Esophagus muscularis mucosa (tissue), 3 donors: ENCODE data around the gene ZBTB16.
A peak's percentile ranks its signal among the peaks of the same experiment; 100 is the strongest.

Experiments used
- POLR2A ChIP-seq: fragments of 450-650 bp; IDR thresholded peaks from one replicate; pipeline ENCODE4 v1.6.1; 2017; ENCODE audit warnings: antibody characterized with exemption, moderate library complexity, mild to moderate bottlenecking, low read depth
- POLR2AphosphoS5 ChIP-seq, 2 donors: sonication (generic); formaldehyde crosslinking; IDR thresholded peaks; one replicate each; pipeline ENCODE4 v1.6.1; 2017; ENCODE audit warnings: antibody characterized with exemption in 2 of 2
- TF ChIP-seq, protein P1 (sequence below), 3 experiments: fragments of 200-600 bp in 2 of 3; fragments of 450-650 bp in 1 of 3; sonication (generic) in 2 of 3; IDR thresholded peaks; one replicate each; pipeline ENCODE4 v1.5.1; 2017 to 2019; ENCODE audit warnings: antibody characterized with exemption in 3 of 3, mild to moderate bottlenecking in 2 of 3, moderate library complexity in 1 of 3

DNA sequence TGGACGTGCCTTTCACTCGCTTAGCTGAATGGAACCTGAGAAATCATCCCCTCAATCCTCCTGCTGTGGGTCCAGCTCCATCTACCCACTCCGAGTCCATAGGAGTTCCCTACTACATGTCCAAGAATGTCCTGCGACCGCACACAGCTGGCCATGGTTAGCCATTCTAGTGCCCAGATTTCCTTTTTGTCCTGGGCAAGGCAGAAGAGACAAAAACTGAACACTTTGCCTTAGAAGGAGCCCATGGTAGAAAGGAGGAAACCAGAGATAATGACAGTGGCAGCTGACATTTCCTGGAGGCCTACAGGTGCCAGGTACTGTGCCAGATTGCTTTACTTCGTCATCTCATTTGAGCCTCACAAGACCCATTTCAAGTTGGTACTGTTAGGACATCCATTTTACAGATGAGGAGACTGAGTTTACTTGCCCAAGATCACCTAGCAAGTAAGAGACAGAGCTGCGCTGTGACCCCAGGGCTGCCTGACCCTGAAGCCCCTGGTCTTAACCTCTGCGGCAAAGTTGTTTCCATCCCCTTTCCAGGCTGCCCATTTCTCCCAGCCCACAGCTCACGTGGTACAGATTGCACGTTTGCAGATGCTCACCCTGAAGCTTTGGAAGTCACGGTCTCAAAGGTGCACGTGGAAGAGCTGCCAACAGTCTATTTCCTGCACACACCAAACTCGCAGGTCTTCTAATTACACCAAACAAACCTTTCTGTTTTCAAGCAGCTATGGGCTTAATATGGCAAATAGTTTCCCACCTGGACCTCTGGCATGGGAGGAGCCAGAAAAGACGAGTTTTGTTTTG is 112.7 kb downstream of the ZBTB16 start:
- TF ChIP-seq, protein P1, sequence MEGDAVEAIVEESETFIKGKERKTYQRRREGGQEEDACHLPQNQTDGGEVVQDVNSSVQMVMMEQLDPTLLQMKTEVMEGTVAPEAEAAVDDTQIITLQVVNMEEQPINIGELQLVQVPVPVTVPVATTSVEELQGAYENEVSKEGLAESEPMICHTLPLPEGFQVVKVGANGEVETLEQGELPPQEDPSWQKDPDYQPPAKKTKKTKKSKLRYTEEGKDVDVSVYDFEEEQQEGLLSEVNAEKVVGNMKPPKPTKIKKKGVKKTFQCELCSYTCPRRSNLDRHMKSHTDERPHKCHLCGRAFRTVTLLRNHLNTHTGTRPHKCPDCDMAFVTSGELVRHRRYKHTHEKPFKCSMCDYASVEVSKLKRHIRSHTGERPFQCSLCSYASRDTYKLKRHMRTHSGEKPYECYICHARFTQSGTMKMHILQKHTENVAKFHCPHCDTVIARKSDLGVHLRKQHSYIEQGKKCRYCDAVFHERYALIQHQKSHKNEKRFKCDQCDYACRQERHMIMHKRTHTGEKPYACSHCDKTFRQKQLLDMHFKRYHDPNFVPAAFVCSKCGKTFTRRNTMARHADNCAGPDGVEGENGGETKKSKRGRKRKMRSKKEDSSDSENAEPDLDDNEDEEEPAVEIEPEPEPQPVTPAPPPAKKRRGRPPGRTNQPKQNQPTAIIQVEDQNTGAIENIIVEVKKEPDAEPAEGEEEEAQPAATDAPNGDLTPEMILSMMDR (IDR thresholded peaks at IDR 0.05) = no peak
- TF ChIP-seq POLR2A (no peak), POLR2AphosphoS5 (IDR thresholded peaks at IDR 0.05) (peak in 1 of 2 donors; percentile 44)
